Measurements from ENCODE around the gene ECPAS.
"Not testable (repeated sequence)": the region's sequence is repeated elsewhere in the genome, so short reads cannot be mapped to it uniquely, and the experiment has no call there.

ECPAS gene

GRCh38 chr9:111362526-111362925, 121.7 kb downstream of the ECPAS start:
- H3K9me3 ChIP-seq (ENCODE audit: control insufficient read depth in 1 of 2, low read length in 2 of 2), result no peaks in the 10 kb centered on the region
- H3K27me3 ChIP-seq (ENCODE audit: control insufficient read depth in 1 of 2, insufficient read depth in 2 of 2, low read length in 2 of 2), result no peaks in the 10 kb centered on the region
- peaks cover 28 to 39% of the 10 kb centered on the region in 2 donors for H3K36me3 ChIP-seq (ENCODE audit: control insufficient read depth in 1 of 2, insufficient read depth in 2 of 2, low read length in 2 of 2)
- H3K9ac ChIP-seq (ENCODE audit: low read depth in 1 of 2, low read length in 2 of 2), result no peak overlapping the region
- H3K27ac ChIP-seq (ENCODE audit: low read depth, low read length), result no peak overlapping the region
- H3K4me1 ChIP-seq (ENCODE audit: control insufficient read depth in 1 of 2, insufficient read depth in 2 of 2, low read length in 2 of 2), result no peaks in the 10 kb centered on the region
- no peak overlapping the region for H3K4me3 ChIP-seq (ENCODE audit: low read depth in 1 of 2, low read length in 2 of 2)

DNA sequence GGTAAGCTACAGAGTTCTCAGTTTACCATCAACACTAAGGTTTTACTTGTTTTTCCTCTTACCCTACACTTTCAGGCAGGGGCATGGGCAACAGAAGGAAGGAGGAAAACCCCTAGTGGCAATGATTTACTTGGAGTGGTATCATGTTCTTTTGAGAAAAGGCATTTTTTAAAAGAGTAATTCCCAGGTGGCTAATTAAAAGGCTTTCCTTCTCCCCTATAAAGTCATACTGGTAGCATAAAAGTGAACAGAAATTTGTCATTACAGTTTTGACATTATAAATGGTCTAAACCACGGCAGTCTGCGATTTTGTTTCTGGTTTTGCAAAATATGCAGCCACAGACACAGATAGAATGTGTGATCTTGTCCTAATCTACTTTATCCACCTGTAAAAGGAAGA, 123.3 kb downstream of the ECPAS start:
- Histone ChIP-seq H3K36me3 (ENCODE audit: control insufficient read depth in 1 of 2, insufficient read depth in 2 of 2, low read length in 2 of 2) (peaks cover 27 to 28% of the 10 kb centered on the region in 2 donors), H3K27ac (ENCODE audit: low read depth, low read length) (no peak overlapping the region), H3K9me3 (ENCODE audit: control insufficient read depth in 1 of 2, low read length in 2 of 2) (no peaks in the 10 kb centered on the region), H3K9ac (ENCODE audit: low read depth in 1 of 2, low read length in 2 of 2) (no peak overlapping the region), H3K4me1 (ENCODE audit: control insufficient read depth in 1 of 2, insufficient read depth in 2 of 2, low read length in 2 of 2) (no peaks in the 10 kb centered on the region), H3K4me3 (ENCODE audit: low read depth in 1 of 2, low read length in 2 of 2) (no peak overlapping the region), H3K27me3 (ENCODE audit: control insufficient read depth in 1 of 2, insufficient read depth in 2 of 2, low read length in 2 of 2) (no peaks in the 10 kb centered on the region)

DNA sequence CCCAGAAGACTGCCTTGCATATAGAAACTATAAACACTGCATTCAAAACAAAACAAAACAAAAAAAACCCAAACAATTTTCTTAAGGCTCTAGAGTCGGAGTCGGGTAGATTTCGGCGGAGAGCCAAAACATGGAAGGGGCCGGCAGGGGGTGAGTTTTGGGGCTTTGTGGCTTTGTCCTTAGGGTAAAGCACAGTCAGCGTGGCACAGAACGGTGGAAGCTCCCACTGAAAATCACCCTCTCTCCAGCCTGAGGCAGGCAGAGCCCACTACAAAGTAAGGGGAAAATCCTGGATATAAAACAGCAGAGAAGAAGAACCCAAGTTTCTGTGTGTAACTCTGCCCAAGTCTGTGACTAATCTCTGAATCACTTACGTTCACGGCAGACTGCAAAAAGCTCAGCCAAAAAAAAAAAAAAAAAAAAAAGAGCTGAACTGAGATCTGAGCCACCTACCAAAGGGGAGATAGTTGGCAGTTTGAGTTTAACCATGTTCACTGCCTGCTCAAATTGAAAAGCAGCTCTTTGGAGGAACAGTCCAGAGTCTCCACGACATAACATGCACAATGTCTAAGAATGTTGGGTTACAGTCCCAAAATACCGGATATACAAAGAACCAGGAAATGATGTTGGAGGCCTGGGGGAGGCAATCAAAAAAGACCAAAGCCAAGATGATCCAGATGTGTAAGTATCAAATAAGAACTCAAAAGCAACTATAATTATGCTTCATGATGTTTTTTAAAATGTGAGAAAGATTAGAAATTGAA, 127.5 kb downstream of the ECPAS start:
- H3K4me3 ChIP-seq (ENCODE audit: low read depth in 1 of 2, low read length in 2 of 2), result no peak overlapping the region
- no peak overlapping the region for H3K9ac ChIP-seq (ENCODE audit: low read depth in 1 of 2, low read length in 2 of 2)
- H3K4me1 ChIP-seq (ENCODE audit: control insufficient read depth in 1 of 2, insufficient read depth in 2 of 2, low read length in 2 of 2), result peaks cover 0 to 3% of the 10 kb centered on the region in 2 donors
- no peaks in the 10 kb centered on the region for H3K9me3 ChIP-seq (ENCODE audit: control insufficient read depth in 1 of 2, low read length in 2 of 2)
- H3K27me3 ChIP-seq (ENCODE audit: control insufficient read depth in 1 of 2, insufficient read depth in 2 of 2, low read length in 2 of 2), result no peaks in the 10 kb centered on the region
- no peak overlapping the region for H3K27ac ChIP-seq (ENCODE audit: low read depth, low read length)
- peaks cover 5 to 6% of the 10 kb centered on the region in 2 donors for H3K36me3 ChIP-seq (ENCODE audit: control insufficient read depth in 1 of 2, insufficient read depth in 2 of 2, low read length in 2 of 2)

GRCh38 chr9:111352545-111352944, 131.6 kb downstream of the ECPAS start:
- peaks cover 0 to 14% of the 10 kb centered on the region in 2 donors for H3K4me1 ChIP-seq (ENCODE audit: control insufficient read depth in 1 of 2, insufficient read depth in 2 of 2, low read length in 2 of 2)
- no peaks in the 10 kb centered on the region for H3K9me3 ChIP-seq (ENCODE audit: control insufficient read depth in 1 of 2, low read length in 2 of 2)
- no peak overlapping the region for H3K27ac ChIP-seq (ENCODE audit: low read depth, low read length)
- no peaks in the 10 kb centered on the region for H3K36me3 ChIP-seq (ENCODE audit: control insufficient read depth in 1 of 2, insufficient read depth in 2 of 2, low read length in 2 of 2)
- H3K27me3 ChIP-seq (ENCODE audit: control insufficient read depth in 1 of 2, insufficient read depth in 2 of 2, low read length in 2 of 2), result no peaks in the 10 kb centered on the region
- no peak overlapping the region for H3K4me3 ChIP-seq (ENCODE audit: low read depth in 1 of 2, low read length in 2 of 2)
- H3K9ac ChIP-seq (ENCODE audit: low read depth in 1 of 2, low read length in 2 of 2), result no peak overlapping the region

DNA sequence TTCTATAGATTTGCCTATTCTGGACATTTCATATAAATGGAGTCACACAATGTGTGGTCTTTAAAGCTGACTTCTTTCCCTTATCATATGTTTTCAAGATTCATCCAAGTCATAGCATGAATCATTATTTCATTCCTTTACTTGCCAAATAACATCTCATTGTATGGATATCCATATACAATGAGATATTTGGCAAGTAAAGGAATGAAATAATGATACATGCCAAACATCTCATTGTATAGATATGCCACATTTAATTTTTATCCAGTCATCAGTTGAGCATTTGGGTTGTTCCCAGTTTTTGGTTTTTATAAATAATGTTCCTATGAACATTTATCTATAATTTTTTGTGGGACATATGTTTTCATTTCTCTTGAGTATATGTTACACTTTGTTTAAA, 133.6 kb downstream of the ECPAS start:
- no peaks in the 10 kb centered on the region for H3K9me3 ChIP-seq (ENCODE audit: control insufficient read depth in 1 of 2, low read length in 2 of 2)
- H3K36me3 ChIP-seq (ENCODE audit: control insufficient read depth in 1 of 2, insufficient read depth in 2 of 2, low read length in 2 of 2), result no peaks in the 10 kb centered on the region
- H3K27me3 ChIP-seq (ENCODE audit: control insufficient read depth in 1 of 2, insufficient read depth in 2 of 2, low read length in 2 of 2), result no peaks in the 10 kb centered on the region
- no peak overlapping the region for H3K9ac ChIP-seq (ENCODE audit: low read depth in 1 of 2, low read length in 2 of 2)
- H3K4me1 ChIP-seq (ENCODE audit: control insufficient read depth in 1 of 2, insufficient read depth in 2 of 2, low read length in 2 of 2), result peaks cover 0 to 14% of the 10 kb centered on the region in 2 donors
- H3K27ac ChIP-seq (ENCODE audit: low read depth, low read length), result no peak overlapping the region
- no peak overlapping the region for H3K4me3 ChIP-seq (ENCODE audit: low read depth in 1 of 2, low read length in 2 of 2)

DNA sequence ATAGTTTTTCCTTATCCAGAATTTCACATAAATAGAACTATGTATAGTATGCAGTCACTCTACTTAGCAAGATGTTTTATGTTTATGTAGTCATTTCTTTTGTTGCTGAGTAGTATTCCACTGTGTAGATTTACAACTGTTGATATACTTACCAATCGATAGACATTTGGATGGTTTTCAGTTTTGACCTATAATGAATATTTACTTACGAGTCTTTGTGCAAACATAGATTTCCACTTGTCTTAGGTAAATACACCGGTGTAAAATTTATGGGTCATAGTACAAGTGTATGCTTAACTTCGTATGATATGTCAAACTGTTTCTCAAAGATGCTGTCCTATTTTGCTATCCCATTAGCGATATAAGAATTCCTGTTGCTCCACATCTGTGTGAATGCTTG, 134.4 kb downstream of the ECPAS start:
- Histone ChIP-seq H3K36me3 (ENCODE audit: control insufficient read depth in 1 of 2, insufficient read depth in 2 of 2, low read length in 2 of 2) (no peaks in the 10 kb centered on the region), H3K4me3 (ENCODE audit: low read depth in 1 of 2, low read length in 2 of 2) (peak overlapping the region in 1 of 2 donors; percentile 32), H3K27ac (ENCODE audit: low read depth, low read length) (peak overlapping the region; percentile 30), H3K9ac (ENCODE audit: low read depth in 1 of 2, low read length in 2 of 2) (no peak overlapping the region), H3K4me1 (ENCODE audit: control insufficient read depth in 1 of 2, insufficient read depth in 2 of 2, low read length in 2 of 2) (peaks cover 0 to 14% of the 10 kb centered on the region in 2 donors), H3K27me3 (ENCODE audit: control insufficient read depth in 1 of 2, insufficient read depth in 2 of 2, low read length in 2 of 2) (no peaks in the 10 kb centered on the region), H3K9me3 (ENCODE audit: control insufficient read depth in 1 of 2, low read length in 2 of 2) (no peaks in the 10 kb centered on the region)

DNA sequence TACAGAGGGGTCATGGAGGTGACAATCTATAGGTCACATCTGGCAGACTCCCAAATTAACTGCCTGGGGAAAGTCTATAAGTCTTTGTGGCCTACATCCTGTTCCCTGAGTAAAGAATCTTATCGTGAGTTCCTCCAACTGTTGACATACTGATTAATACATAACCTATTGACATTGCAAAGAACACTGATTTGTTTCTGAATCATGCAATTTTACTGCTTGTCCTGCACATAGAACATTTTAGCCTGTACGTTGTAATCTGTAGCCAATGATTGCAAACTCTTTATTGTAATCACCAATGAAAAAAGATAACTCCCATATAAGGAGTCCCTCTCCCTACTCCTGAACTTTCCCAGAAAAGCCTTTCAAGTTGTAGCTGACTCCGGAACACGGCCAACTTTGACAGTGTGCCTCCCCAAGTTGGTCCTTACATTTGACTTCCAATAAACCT, 135.3 kb downstream of the ECPAS start:
- H3K4me3 ChIP-seq (ENCODE audit: low read depth in 1 of 2, low read length in 2 of 2), result no peak overlapping the region
- H3K27ac ChIP-seq (ENCODE audit: low read depth, low read length), result no peak overlapping the region
- peaks cover 0 to 14% of the 10 kb centered on the region in 2 donors for H3K4me1 ChIP-seq (ENCODE audit: control insufficient read depth in 1 of 2, insufficient read depth in 2 of 2, low read length in 2 of 2)
- H3K27me3 ChIP-seq (ENCODE audit: control insufficient read depth in 1 of 2, insufficient read depth in 2 of 2, low read length in 2 of 2), result no peaks in the 10 kb centered on the region
- no peaks in the 10 kb centered on the region for H3K9me3 ChIP-seq (ENCODE audit: control insufficient read depth in 1 of 2, low read length in 2 of 2)
- H3K9ac ChIP-seq (ENCODE audit: low read depth in 1 of 2, low read length in 2 of 2), result no peak overlapping the region
- no peaks in the 10 kb centered on the region for H3K36me3 ChIP-seq (ENCODE audit: control insufficient read depth in 1 of 2, insufficient read depth in 2 of 2, low read length in 2 of 2)

GRCh38 chr9:111334318-111334863, 149.8 kb downstream of the ECPAS start:
- not testable (repeated sequence) for H3K27me3 ChIP-seq (ENCODE audit: control insufficient read depth in 1 of 2, insufficient read depth in 2 of 2, low read length in 2 of 2)

DNA sequence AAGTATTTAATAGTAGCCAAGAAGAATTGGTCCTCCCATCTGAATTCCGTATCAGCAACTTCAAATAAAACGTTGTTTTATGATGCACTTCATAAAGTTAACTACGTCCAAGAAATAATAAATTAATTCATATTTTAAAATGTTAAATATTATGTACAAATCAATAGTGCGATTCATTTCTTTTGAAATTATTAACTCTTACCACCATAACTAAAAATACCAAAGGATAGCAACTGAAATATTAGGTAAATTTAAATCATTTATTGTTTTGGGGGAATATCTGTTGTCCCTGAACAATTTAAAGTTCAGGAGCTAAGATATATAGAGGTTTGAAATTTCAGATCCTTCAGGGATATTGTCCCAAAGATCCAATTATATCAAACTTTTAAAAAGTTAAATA, 154.1 kb downstream of the ECPAS start, which contains the start of gene OR2K2:
Gene OR2K2, minus strand, starts transcription at position 101 of the 400 bp plus-strand sequence. CDS start 1,791 bp downstream, outside the sequence.
- Histone ChIP-seq H3K27ac (ENCODE audit: low read depth, low read length) (no peak within 1 kb of the TSS), H3K36me3 (ENCODE audit: control insufficient read depth in 1 of 2, insufficient read depth in 2 of 2, low read length in 2 of 2) (no peaks in the 10 kb centered on the region), H3K4me3 (ENCODE audit: low read depth in 1 of 2, low read length in 2 of 2) (no peak within 1 kb of the TSS), H3K4me1 (ENCODE audit: control insufficient read depth in 1 of 2, insufficient read depth in 2 of 2, low read length in 2 of 2) (no peaks in the 10 kb centered on the region), H3K9me3 (ENCODE audit: control insufficient read depth in 1 of 2, low read length in 2 of 2) (no peaks in the 10 kb centered on the region), H3K27me3 (ENCODE audit: control insufficient read depth in 1 of 2, insufficient read depth in 2 of 2, low read length in 2 of 2) (no peaks in the 10 kb centered on the region), H3K9ac (ENCODE audit: low read depth in 1 of 2, low read length in 2 of 2) (no peak within 1 kb of the TSS)

More at GRCh38 chr9:111334318-111334863, 149.8 kb downstream of the ECPAS start:
- not testable (repeated sequence) for H3K36me3 ChIP-seq (ENCODE audit: control insufficient read depth in 1 of 2, insufficient read depth in 2 of 2, low read length in 2 of 2); H3K9me3 ChIP-seq (ENCODE audit: control insufficient read depth in 1 of 2, low read length in 2 of 2); H3K4me3 ChIP-seq (ENCODE audit: low read depth in 1 of 2, low read length in 2 of 2); H3K9ac ChIP-seq (ENCODE audit: low read depth in 1 of 2, low read length in 2 of 2); H3K27ac ChIP-seq (ENCODE audit: low read depth, low read length); H3K4me1 ChIP-seq (ENCODE audit: control insufficient read depth in 1 of 2, insufficient read depth in 2 of 2, low read length in 2 of 2)

DNA sequence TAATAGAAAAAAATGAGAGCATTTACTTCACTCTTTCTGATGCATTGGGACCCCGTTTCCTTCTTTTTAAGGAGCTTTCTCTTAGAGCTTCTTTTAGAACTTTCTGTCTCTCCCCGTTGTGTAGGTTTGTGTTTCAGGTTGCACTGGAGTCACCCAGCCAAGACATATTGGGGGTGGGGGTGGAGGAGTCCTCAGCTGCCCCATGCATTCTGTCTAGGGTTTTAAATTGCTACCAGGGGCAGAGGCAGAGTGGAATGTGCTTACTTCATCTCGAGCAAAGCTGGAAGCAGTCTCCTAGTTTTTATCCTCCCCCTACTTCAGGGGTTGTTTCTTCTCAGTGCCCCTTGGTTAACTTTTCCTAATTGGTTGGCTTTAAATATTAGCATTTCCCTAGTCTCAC, 163.6 kb downstream of the ECPAS start:
- no peaks in the 10 kb centered on the region for H3K4me1 ChIP-seq (ENCODE audit: control insufficient read depth in 1 of 2, insufficient read depth in 2 of 2, low read length in 2 of 2)
- H3K27ac ChIP-seq (ENCODE audit: low read depth, low read length), result no peak overlapping the region
- H3K27me3 ChIP-seq (ENCODE audit: control insufficient read depth in 1 of 2, insufficient read depth in 2 of 2, low read length in 2 of 2), result no peaks in the 10 kb centered on the region

More for the DNA sequence above, 163.6 kb downstream of the ECPAS start:
- Histone ChIP-seq H3K36me3 (ENCODE audit: control insufficient read depth in 1 of 2, insufficient read depth in 2 of 2, low read length in 2 of 2) (no peaks in the 10 kb centered on the region), H3K9me3 (ENCODE audit: control insufficient read depth in 1 of 2, low read length in 2 of 2) (no peaks in the 10 kb centered on the region), H3K9ac (ENCODE audit: low read depth in 1 of 2, low read length in 2 of 2) (no peak overlapping the region), H3K4me3 (ENCODE audit: low read depth in 1 of 2, low read length in 2 of 2) (no peak overlapping the region)

All from duodenal mucosa (tissue), 2 donors.